DND-41 (cell line): Measurements from ENCODE around the gene FAM114A1.

Experiments
- CTCF ChIP-seq: IDR thresholded peaks from 2 replicates; pipeline ENCODE4 v1.5.1; 2012; ENCODE audit warnings: borderline replicate concordance, low read length, moderate library complexity, mild to moderate bottlenecking; ENCODE audit not compliant: poor library complexity, severe bottlenecking; ENCODE audit errors: extremely low read depth
- EZH2 ChIP-seq: IDR thresholded peaks from 3 replicates; pipeline ENCODE4 v1.6.1; 2012; ENCODE audit warnings: borderline replicate concordance, low read depth, mild to moderate bottlenecking, moderate library complexity, low read length, inconsistent platforms; ENCODE audit not compliant: severe bottlenecking

- TF ChIP-seq CTCF (no peak), EZH2 (no peak)
Measured at GRCh38 chr4:38870098-38870808, 2.6 kb downstream of the FAM114A1 start.
